ENCODE measurements around the gene IQCK.

IQCK gene

GRCh38 chr16:19853132-19853741 is 135.2 kb downstream of the IQCK start:
- DNase-seq (ENCODE audit: low read depth), result no peak
- H3K4me3 ChIP-seq (ENCODE audit: low read length), result no peak overlapping the region
- no peak for TF ChIP-seq CTCF (conservative IDR thresholded peaks at IDR 0.05; ENCODE audit: low read depth, low read length)

- no peak for DNase-seq (ENCODE audit: low read depth)
- H3K4me3 ChIP-seq (ENCODE audit: low read length), result no peak overlapping the region
- TF ChIP-seq CTCF (conservative IDR thresholded peaks at IDR 0.05; ENCODE audit: low read depth, low read length), result no peak
Observed at GRCh38 chr16:19853742-19854542, 135.9 kb downstream of the IQCK start.

- no peak for DNase-seq (ENCODE audit: low read depth)
- no peak for TF ChIP-seq CTCF (conservative IDR thresholded peaks at IDR 0.05; ENCODE audit: low read depth, low read length)
- H3K4me3 ChIP-seq (ENCODE audit: low read length), result no peak overlapping the region
Observed at GRCh38 chr16:19854543-19854876, 136.4 kb downstream of the IQCK start.

GRCh38 chr16:19856120-19856519 is 138.0 kb downstream of the IQCK start:
- no peak for TF ChIP-seq CTCF (conservative IDR thresholded peaks at IDR 0.05; ENCODE audit: low read depth, low read length)
- H3K4me3 ChIP-seq (ENCODE audit: low read length), result no peak overlapping the region
- DNase-seq (ENCODE audit: low read depth), result no peak

- DNase-seq (ENCODE audit: low read depth), result no peak
- H3K4me3 ChIP-seq (ENCODE audit: low read length), result no peak overlapping the region
- no peak for TF ChIP-seq CTCF (conservative IDR thresholded peaks at IDR 0.05; ENCODE audit: low read depth, low read length)
Observed at GRCh38 chr16:19857593-19858339, 139.7 kb downstream of the IQCK start.

GRCh38 chr16:19858340-19859018 is 140.4 kb downstream of the IQCK start:
- no peak for TF ChIP-seq CTCF (conservative IDR thresholded peaks at IDR 0.05; ENCODE audit: low read depth, low read length)
- no peak overlapping the region for H3K4me3 ChIP-seq (ENCODE audit: low read length)
- DNase-seq (ENCODE audit: low read depth), result no peak

All from retinal pigment epithelial cell (primary cell).